GM12874 (cell line): ENCODE data around the gene ROR1.

Source experiments
- CTCF ChIP-seq: IDR thresholded peaks from 2 replicates; pipeline ENCODE4 v1.5.1; 2011; ENCODE audit warnings: low read depth, mild to moderate bottlenecking, control low read depth, low read length, moderate library complexity; ENCODE audit not compliant: insufficient read depth

The ROR1 gene

GRCh38 chr1:64062941-64063581 is 289.2 kb downstream of the ROR1 start:
- no peak for TF ChIP-seq CTCF

- no peak for TF ChIP-seq CTCF
These were observed 291.8 kb downstream of the ROR1 start for GRCh38 chr1:64065571-64065970.

GRCh38 chr1:64072089-64072793 is 298.4 kb downstream of the ROR1 start:
- no peak for TF ChIP-seq CTCF

GRCh38 chr1:64073705-64074104 is 299.9 kb downstream of the ROR1 start:
- TF ChIP-seq CTCF: no peak

- no peak for TF ChIP-seq CTCF
These were observed 300.9 kb downstream of the ROR1 start for GRCh38 chr1:64074767-64075166.

GRCh38 chr1:64077281-64077940 is 303.6 kb downstream of the ROR1 start:
- TF ChIP-seq CTCF: no peak

GRCh38 chr1:64080941-64081562 is 307.2 kb downstream of the ROR1 start:
- TF ChIP-seq CTCF: no peak
